ENCODE results near the gene THOC2. TPM values are rescaled to one million over a fixed set of nuclear protein-coding genes. Genes with fewer than 3 reads are reported as not detected.

THOC2 gene
- total and polyA plus RNA-seq, 12 donors, result 30.0 to 106 (median 63.2) TPM

DNA sequence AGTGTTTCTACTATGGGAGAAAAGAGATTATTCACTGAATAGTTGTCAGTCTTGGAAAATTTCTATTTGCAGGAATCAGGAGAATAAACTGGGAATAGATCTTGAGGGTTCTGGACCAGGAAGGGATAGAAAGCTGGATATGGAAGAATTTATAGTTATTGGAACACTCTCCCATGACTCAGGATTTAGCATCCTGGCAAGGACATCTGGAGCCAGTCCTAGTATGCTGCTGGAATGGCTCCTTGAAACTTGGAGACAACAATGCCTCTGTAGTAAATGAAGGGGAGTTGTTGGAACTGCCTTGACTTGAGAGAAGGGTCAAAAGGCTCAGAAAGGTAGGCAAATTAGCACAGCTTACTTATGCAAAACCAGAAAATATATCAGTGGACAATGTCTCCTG is 23.5 kb upstream of the THOC2 start:
- Histone ChIP-seq H3K27me3 (no peaks in the 10 kb centered on the region), H3K4me3 (no peak overlapping the region), H3K27ac (no peak overlapping the region), H3K36me3 (replicated peaks in 1 of 2) (no peaks in the 10 kb centered on the region), H3K4me1 (replicated peaks in 1 of 2) (no peaks in the 10 kb centered on the region), H3K9me3 (replicated peaks in 1 of 3) (no peaks in the 10 kb centered on the region)
- DNase-seq, result peak in 2 of 7 donors; percentile 14 to 16
- intact Hi-C loops (cut with DNase I), result no loop called here
- TF ChIP-seq POLR2A (IDR thresholded peaks at IDR 0.05), result no peak
- TF ChIP-seq, protein P1, sequence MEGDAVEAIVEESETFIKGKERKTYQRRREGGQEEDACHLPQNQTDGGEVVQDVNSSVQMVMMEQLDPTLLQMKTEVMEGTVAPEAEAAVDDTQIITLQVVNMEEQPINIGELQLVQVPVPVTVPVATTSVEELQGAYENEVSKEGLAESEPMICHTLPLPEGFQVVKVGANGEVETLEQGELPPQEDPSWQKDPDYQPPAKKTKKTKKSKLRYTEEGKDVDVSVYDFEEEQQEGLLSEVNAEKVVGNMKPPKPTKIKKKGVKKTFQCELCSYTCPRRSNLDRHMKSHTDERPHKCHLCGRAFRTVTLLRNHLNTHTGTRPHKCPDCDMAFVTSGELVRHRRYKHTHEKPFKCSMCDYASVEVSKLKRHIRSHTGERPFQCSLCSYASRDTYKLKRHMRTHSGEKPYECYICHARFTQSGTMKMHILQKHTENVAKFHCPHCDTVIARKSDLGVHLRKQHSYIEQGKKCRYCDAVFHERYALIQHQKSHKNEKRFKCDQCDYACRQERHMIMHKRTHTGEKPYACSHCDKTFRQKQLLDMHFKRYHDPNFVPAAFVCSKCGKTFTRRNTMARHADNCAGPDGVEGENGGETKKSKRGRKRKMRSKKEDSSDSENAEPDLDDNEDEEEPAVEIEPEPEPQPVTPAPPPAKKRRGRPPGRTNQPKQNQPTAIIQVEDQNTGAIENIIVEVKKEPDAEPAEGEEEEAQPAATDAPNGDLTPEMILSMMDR (IDR thresholded peaks at IDR 0.05), result no peak

DNA sequence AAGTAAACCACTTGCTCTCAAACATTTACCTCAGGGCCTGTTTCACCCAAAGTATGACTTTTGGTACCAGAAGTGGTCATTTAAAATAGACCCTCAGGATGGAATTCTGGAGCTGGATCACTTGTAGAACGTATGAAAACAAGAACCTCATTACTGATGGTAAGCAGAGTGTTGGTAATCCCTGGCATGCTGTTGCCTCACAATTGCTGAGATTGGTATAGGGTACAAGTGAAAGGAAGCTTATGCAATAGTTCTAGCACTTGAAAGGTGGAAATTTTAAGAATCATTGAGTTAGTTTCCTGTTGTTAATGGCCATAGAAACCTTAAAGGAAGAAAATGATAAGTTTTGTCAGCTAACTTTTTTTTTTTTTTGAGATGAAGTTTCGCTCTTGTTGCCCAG is 22.3 kb upstream of the THOC2 start:
- TF ChIP-seq POLR2A (IDR thresholded peaks at IDR 0.05), result no peak
- TF ChIP-seq, protein P1 (IDR thresholded peaks at IDR 0.05), result no peak
- Histone ChIP-seq H3K27me3 (no peaks in the 10 kb centered on the region), H3K4me3 (no peak overlapping the region), H3K4me1 (replicated peaks in 1 of 2) (no peaks in the 10 kb centered on the region), H3K36me3 (replicated peaks in 1 of 2) (no peaks in the 10 kb centered on the region), H3K9me3 (replicated peaks in 1 of 3) (no peaks in the 10 kb centered on the region), H3K27ac (no peak overlapping the region)
- WGBS, 4 donors, result 73 to 88% (median 77%) methylated on average over 2 of the region's 2 CpGs
- no peak for DNase-seq
- intact Hi-C loops (cut with DNase I), result no loop called here

DNA sequence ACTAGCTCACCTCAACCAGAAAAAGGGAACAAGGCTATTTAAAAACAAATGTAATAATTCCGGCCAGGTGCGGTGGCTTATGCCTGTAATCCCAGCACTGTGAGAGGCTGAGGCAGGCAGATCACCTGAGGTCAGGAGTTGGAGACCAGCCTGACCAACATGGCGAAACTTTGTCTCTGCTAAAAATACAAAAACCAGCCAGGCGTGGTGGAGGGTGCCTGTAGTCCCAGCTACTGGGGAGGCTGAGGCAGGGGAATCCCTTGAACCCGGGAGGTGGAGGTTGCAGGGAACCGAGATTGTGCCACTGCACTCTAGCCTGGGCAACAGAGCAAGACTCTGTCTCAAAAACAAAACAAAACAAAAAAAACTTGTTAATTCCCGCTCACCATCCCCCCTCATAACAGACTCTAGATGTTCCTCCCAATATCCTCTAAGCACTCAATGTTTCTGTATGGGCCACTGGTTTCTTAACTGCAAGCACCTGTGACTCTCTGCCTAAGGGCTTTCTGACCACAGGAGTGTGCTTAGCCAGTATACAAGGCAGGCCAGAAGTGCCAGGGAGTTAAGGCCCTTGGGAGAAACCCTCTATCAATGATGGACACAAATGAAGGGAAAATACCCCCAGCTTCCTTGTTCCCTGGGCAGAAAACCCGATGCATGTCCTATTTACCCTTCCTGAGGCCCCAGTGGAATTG is 21.0 kb upstream of the THOC2 start:
- TF ChIP-seq POLR2A (IDR thresholded peaks at IDR 0.05), result no peak
- TF ChIP-seq, protein P1 (IDR thresholded peaks at IDR 0.05), result no peak
- H3K9me3 ChIP-seq (replicated peaks in 1 of 3), result no peaks in the 10 kb centered on the region
- H3K4me3 ChIP-seq, result no peak overlapping the region
- WGBS, 4 donors, result 72 to 91% (median 76%) methylated on average over 3 to 8 of the region's 8 CpGs
- no peaks in the 10 kb centered on the region for H3K36me3 ChIP-seq (replicated peaks in 1 of 2)
- DNase-seq, result no peak
- H3K27me3 ChIP-seq, result no peaks in the 10 kb centered on the region
- no peak overlapping the region for H3K27ac ChIP-seq
- intact Hi-C loops (cut with DNase I), result no loop called here
- no peaks in the 10 kb centered on the region for H3K4me1 ChIP-seq (replicated peaks in 1 of 2)

DNA sequence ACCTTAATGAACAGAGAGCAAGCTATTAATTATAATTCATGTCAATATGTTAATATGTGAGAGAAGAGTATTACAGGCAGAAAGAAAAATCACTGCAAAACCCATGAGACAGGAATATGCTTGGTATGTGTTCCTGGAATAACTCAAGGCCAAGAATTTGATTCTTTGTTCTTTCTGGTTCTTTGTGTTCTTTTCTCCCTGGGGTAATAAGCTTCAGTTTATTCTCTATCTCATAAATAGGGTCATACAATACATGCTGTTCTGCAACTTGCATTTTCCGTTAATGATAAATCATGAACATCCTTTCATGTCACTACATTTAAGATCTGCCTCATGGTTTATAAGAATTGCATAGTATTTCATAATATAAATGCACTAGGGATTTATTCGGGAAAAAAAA is 16.8 kb upstream of the THOC2 start:
- no peaks in the 10 kb centered on the region for H3K9me3 ChIP-seq (replicated peaks in 1 of 3)

More for the DNA sequence above, 16.8 kb upstream of the THOC2 start:
- WGBS, 4 donors, result 54 to 75% (median 62%) methylated on average over 2 of the region's 2 CpGs
- intact Hi-C loops (cut with DNase I), result no loop called here
- H3K27ac ChIP-seq, result peak overlapping the region in 1 of 5 donors; percentile 29
- DNase-seq, result no peak
- TF ChIP-seq, protein P1 (IDR thresholded peaks at IDR 0.05), result no peak
- TF ChIP-seq POLR2A (IDR thresholded peaks at IDR 0.05), result no peak
- no peaks in the 10 kb centered on the region for H3K36me3 ChIP-seq (replicated peaks in 1 of 2)
- H3K27me3 ChIP-seq, result no peaks in the 10 kb centered on the region
- no peak overlapping the region for H3K4me3 ChIP-seq
- H3K4me1 ChIP-seq (replicated peaks in 1 of 2), result no peaks in the 10 kb centered on the region

Data from adrenal gland (tissue), 12 donors.